Activated T-cell treated with anti-CD3 and anti-CD28 coated beads for 24 hours (primary cell): ENCODE data around the gene SERHL2.
"Not testable (repeated sequence)": the region's sequence is repeated elsewhere in the genome, so short reads cannot be mapped to it uniquely, and the experiment has no call there.

Experiments
- DNase-seq: peaks from one replicate; pipeline ENCODE4 v3.0.0-alpha.2; 2020; ENCODE audit warnings: low read depth

Gene SERHL2

GRCh38 chr22:42574468-42574867 lies 20.7 kb downstream of the SERHL2 start:
- not testable (repeated sequence) for DNase-seq

- DNase-seq: not testable (repeated sequence)
Measured at GRCh38 chr22:42575996-42576574, 22.3 kb downstream of the SERHL2 start.

GRCh38 chr22:42577141-42577540 lies 23.4 kb downstream of the SERHL2 start:
- not testable (repeated sequence) for DNase-seq

GRCh38 chr22:42577623-42578240 lies 24.0 kb downstream of the SERHL2 start:
- no peak for DNase-seq

- DNase-seq: not testable (repeated sequence)
Measured at GRCh38 chr22:42580040-42580439, 26.3 kb downstream of the SERHL2 start.

GRCh38 chr22:42581194-42581761 lies 27.5 kb downstream of the SERHL2 start:
- not testable (repeated sequence) for DNase-seq

GRCh38 chr22:42581762-42582716 lies 28.3 kb downstream of the SERHL2 start:
- peak; percentile 82 for DNase-seq

GRCh38 chr22:42582987-42583386 lies 29.2 kb downstream of the SERHL2 start:
- no peak for DNase-seq

- no peak for DNase-seq
Measured at GRCh38 chr22:42584364-42584940, 30.7 kb downstream of the SERHL2 start.

- DNase-seq: no peak
Measured at GRCh38 chr22:42585096-42585495, 31.3 kb downstream of the SERHL2 start.

- no peak for DNase-seq
Measured at GRCh38 chr22:42586381-42586780, 32.6 kb downstream of the SERHL2 start.

- no peak for DNase-seq
Measured at GRCh38 chr22:42587588-42588175, 33.9 kb downstream of the SERHL2 start.

- no peak for DNase-seq
Measured at GRCh38 chr22:42591987-42592386, 38.2 kb downstream of the SERHL2 start.

- DNase-seq: no peak
Measured at GRCh38 chr22:42595434-42595833, 41.7 kb downstream of the SERHL2 start.

GRCh38 chr22:42596336-42596735 lies 42.6 kb downstream of the SERHL2 start:
- no peak for DNase-seq

GRCh38 chr22:42596863-42597530 lies 43.2 kb downstream of the SERHL2 start:
- no peak for DNase-seq

GRCh38 chr22:42601879-42602465 lies 48.2 kb downstream of the SERHL2 start:
- DNase-seq: no peak

- DNase-seq: no peak
Measured at GRCh38 chr22:42602470-42602869, 48.7 kb downstream of the SERHL2 start.

GRCh38 chr22:42603427-42603826 lies 49.7 kb downstream of the SERHL2 start:
- DNase-seq: no peak

GRCh38 chr22:42604403-42604802 lies 50.6 kb downstream of the SERHL2 start:
- no peak for DNase-seq

- not testable (repeated sequence) for DNase-seq
Measured at GRCh38 chr22:42607641-42608040, 53.9 kb downstream of the SERHL2 start.
